Measurements from ENCODE around the gene FOXL1. TPM values are rescaled to one million over a fixed set of nuclear protein-coding genes. Genes with fewer than 3 reads are reported as not detected.
A peak's percentile ranks its signal among the peaks of the same experiment; 100 is the strongest.

FOXL1 gene
- total and polyA plus RNA-seq, 2 of the 13 experiments (the other 11 are each of a cell fraction or from before 2014, with no cell fraction given): not detected

DNA sequence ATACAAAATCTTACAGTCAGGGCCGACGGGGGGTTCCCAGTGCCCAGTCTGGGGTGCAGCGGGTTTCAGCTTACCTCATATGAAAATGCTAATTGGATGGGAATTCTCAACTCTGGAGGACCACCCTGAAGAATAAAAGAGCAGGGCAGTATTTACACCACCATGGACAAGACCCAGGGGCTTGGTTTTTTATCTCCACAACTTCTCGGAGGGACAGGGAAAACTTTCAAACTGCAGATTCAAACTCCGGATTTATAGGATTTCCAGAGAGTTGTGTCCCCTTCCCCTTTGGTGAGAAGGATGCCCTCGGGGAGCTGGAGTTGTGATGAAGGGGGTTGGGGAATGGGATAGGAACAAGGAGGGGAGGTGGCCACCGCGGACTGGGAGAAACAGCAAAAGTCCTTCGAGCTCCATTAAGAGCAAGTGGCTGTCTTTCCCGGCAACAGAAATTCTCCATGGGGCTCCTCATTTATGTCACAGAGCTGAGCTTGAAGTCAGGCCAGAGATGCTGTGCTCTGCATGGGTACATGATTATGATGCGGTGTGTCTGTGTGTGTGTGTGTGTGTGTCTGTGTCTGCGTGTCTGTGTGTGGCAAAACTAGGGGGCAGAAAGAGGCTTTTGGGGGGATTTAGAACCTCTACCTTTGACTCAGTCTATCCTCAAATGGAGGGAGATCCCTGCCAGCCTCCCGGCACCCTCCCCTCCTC, 15.7 kb downstream of the FOXL1 start:
- no TSS peak for BruUV-seq (replicated peaks)
- Histone ChIP-seq H3K79me2 (ENCODE audit: insufficient read depth, low read length) (no peaks in the 10 kb centered on the region), H3K27me3 (ENCODE audit: control insufficient read depth in 1 of 2, insufficient read depth in 2 of 2, low read length in 2 of 2) (peaks cover 6 to 63% of the 10 kb centered on the region in 2 experiments), H3K27ac (ENCODE audit: extremely low read length, insufficient read depth, low read length) (no peak overlapping the region), H3K4me3 (replicated peaks in 1 of 3; ENCODE audit: insufficient read depth in 1 of 3, low read depth in 2 of 3, low read length in 3 of 3) (no peak overlapping the region), H3K4me1 (ENCODE audit: insufficient read depth, low read length) (no peaks in the 10 kb centered on the region), H3K4me2 (ENCODE audit: low read depth, low read length) (no peak overlapping the region), H2AFZ (ENCODE audit: low read length) (no peak overlapping the region), H3K9ac (ENCODE audit: insufficient read depth, low read depth, low read length) (no peak overlapping the region), H4K20me1 (ENCODE audit: insufficient read depth, low read length) (no peaks in the 10 kb centered on the region), H3K36me3 (replicated peaks in 1 of 2; ENCODE audit: control insufficient read depth in 1 of 2, insufficient read depth in 2 of 2, low read length in 2 of 2) (no peaks in the 10 kb centered on the region), H3K9me3 (ENCODE audit: low read length) (no peaks in the 10 kb centered on the region)
- in situ Hi-C loops (cut with HindIII; ENCODE audit: extremely low pct_ligation_motif_present, low pct_unique_long_range_greater_than_20kb) (no loop called here), intact Hi-C loops (cut with micrococcal nuclease; ENCODE audit: unreplicated experiment) (no loop called here)
- TF ChIP-seq EZH2 (conservative IDR thresholded peaks at IDR 0.05; ENCODE audit: low read depth, low read length): peak; percentile 57; the same call in 1 of the 2 replicates
- no peak for TF ChIP-seq PHF5A (CRISPR knock-in tag; IDR thresholded peaks at IDR 0.05; ENCODE audit: low read depth, unreplicated experiment)
- WGBS (ENCODE audit: low lambda C conversion rate): 18% methylated on average over 13 of the region's 13 CpGs
- CTCF ChIA-PET (ENCODE audit: low intra/inter-chr PET ratio, low total read pairs): no interaction called here
- no peak for ATAC-seq
- DNase-seq (ENCODE audit: low spot score): no peak
- POLR2A ChIA-PET: no interaction called here
- no peak for FAIRE-seq

DNA sequence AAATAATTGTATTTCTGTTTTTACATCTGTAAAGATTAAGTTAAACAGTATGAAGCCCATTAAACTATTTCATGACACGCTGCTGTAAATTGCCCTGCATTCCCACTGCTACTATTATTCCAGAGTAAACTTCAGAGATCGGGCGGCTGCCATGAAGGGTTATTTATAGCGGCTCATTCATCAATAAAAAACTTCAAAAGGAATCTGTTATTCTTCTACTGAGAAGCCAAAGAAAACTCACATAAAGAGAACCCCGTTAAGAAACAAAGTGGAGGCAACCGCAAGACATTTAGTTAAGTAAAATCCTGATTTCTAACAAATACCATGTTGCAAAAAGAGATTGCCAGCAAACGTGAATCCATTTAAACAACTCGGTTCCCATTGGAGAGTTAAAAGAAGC, 16.4 kb downstream of the FOXL1 start:
- H3K4me1 ChIP-seq (ENCODE audit: insufficient read depth, low read length): no peaks in the 10 kb centered on the region
- H3K9ac ChIP-seq (ENCODE audit: insufficient read depth, low read depth, low read length): no peak overlapping the region
- no peak for FAIRE-seq
- H3K4me2 ChIP-seq (ENCODE audit: low read depth, low read length): no peak overlapping the region
- no peaks in the 10 kb centered on the region for H3K36me3 ChIP-seq (replicated peaks in 1 of 2; ENCODE audit: control insufficient read depth in 1 of 2, insufficient read depth in 2 of 2, low read length in 2 of 2)
- WGBS (ENCODE audit: low lambda C conversion rate): 30% methylated on average over 8 of the region's 8 CpGs
- H3K9me3 ChIP-seq (ENCODE audit: low read length): no peaks in the 10 kb centered on the region
- H3K4me3 ChIP-seq (replicated peaks in 1 of 3; ENCODE audit: insufficient read depth in 1 of 3, low read depth in 2 of 3, low read length in 3 of 3): no peak overlapping the region
- H3K79me2 ChIP-seq (ENCODE audit: insufficient read depth, low read length): no peaks in the 10 kb centered on the region
- H4K20me1 ChIP-seq (ENCODE audit: insufficient read depth, low read length): no peaks in the 10 kb centered on the region
- H3K27ac ChIP-seq (ENCODE audit: extremely low read length, insufficient read depth, low read length): no peak overlapping the region
- BruUV-seq (replicated peaks): no TSS peak
- H2AFZ ChIP-seq (ENCODE audit: low read length): no peak overlapping the region
- CTCF ChIA-PET (ENCODE audit: low intra/inter-chr PET ratio, low total read pairs): no interaction called here
- no peak for ATAC-seq
- POLR2A ChIA-PET: no interaction called here
- no peak for DNase-seq (ENCODE audit: low spot score)
- in situ Hi-C loops (cut with HindIII; ENCODE audit: extremely low pct_ligation_motif_present, low pct_unique_long_range_greater_than_20kb): no loop called here
- peaks cover 6 to 63% of the 10 kb centered on the region in 2 experiments for H3K27me3 ChIP-seq (ENCODE audit: control insufficient read depth in 1 of 2, insufficient read depth in 2 of 2, low read length in 2 of 2)
- intact Hi-C loops (cut with micrococcal nuclease; ENCODE audit: unreplicated experiment): no loop called here
- TF ChIP-seq ZNF34 (CRISPR knock-in tag; IDR thresholded peaks at IDR 0.05; ENCODE audit: borderline replicate concordance) (no peak), ZNF850 (CRISPR knock-in tag; conservative IDR thresholded peaks at IDR 0.05) (no peak), THAP11 (CRISPR knock-in tag; IDR thresholded peaks at IDR 0.05) (no peak), GABPA (IDR thresholded peaks at IDR 0.05; ENCODE audit: low read depth, low read length) (no peak), GABPA (CRISPR knock-in tag; IDR thresholded peaks at IDR 0.05; ENCODE audit: low read depth) (no peak), TRIM22 (IDR thresholded peaks at IDR 0.05) (no peak)
- TF ChIP-seq, protein P1, sequence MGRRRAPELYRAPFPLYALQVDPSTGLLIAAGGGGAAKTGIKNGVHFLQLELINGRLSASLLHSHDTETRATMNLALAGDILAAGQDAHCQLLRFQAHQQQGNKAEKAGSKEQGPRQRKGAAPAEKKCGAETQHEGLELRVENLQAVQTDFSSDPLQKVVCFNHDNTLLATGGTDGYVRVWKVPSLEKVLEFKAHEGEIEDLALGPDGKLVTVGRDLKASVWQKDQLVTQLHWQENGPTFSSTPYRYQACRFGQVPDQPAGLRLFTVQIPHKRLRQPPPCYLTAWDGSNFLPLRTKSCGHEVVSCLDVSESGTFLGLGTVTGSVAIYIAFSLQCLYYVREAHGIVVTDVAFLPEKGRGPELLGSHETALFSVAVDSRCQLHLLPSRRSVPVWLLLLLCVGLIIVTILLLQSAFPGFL (CRISPR knock-in tag; IDR thresholded peaks at IDR 0.05): no peak
- TF ChIP-seq, protein P2, sequence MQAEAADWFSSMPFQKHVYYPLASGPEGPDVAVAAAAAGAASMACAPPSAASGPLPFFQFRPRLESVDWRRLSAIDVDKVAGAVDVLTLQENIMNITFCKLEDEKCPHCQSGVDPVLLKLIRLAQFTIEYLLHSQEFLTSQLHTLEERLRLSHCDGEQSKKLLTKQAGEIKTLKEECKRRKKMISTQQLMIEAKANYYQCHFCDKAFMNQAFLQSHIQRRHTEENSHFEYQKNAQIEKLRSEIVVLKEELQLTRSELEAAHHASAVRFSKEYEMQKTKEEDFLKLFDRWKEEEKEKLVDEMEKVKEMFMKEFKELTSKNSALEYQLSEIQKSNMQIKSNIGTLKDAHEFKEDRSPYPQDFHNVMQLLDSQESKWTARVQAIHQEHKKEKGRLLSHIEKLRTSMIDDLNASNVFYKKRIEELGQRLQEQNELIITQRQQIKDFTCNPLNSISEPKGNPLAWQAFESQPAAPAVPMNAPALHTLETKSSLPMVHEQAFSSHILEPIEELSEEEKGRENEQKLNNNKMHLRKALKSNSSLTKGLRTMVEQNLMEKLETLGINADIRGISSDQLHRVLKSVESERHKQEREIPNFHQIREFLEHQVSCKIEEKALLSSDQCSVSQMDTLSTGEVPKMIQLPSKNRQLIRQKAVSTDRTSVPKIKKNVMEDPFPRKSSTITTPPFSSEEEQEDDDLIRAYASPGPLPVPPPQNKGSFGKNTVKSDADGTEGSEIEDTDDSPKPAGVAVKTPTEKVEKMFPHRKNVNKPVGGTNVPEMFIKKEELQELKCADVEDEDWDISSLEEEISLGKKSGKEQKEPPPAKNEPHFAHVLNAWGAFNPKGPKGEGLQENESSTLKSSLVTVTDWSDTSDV (CRISPR knock-in tag; IDR thresholded peaks at IDR 0.05): no peak
